Tibial nerve (tissue), 4 donors: ENCODE measurements around the gene GMIP. TPM values are rescaled to one million over a fixed set of nuclear protein-coding genes. Genes with fewer than 3 reads are reported as not detected.

Source experiments
- DNase-seq, 2 donors: peaks; one replicate each; pipeline ENCODE4 v3.0.0-alpha.2; 2019; ENCODE audit warnings: low spot score in 2 of 2
- H3K27ac ChIP-seq, 4 donors: fragments of 200-600 bp; sonication (generic) in 3 of 4; one replicate each; pipeline ENCODE4 v1.5.1; 2017 to 2019; ENCODE audit warnings: mild to moderate bottlenecking in 1 of 4
- H3K27me3 ChIP-seq, 2 donors: fragments of 200-600 bp; sonication (generic) in 1 of 2; one replicate each; pipeline versions ENCODE4 v1.5.1 to v1.6.0; 2017 to 2019
- H3K36me3 ChIP-seq, 3 donors: fragments of 200-600 bp; sonication (generic); one replicate each; pipeline ENCODE4 v1.5.1; 2018 to 2019
- H3K4me1 ChIP-seq, 4 donors: fragments of 200-600 bp; sonication (generic) in 3 of 4; one replicate each; pipeline ENCODE4 v1.5.1; 2017 to 2019
- H3K4me3 ChIP-seq, 4 donors: fragments of 200-600 bp; sonication (generic) in 3 of 4; one replicate each; pipeline ENCODE4 v1.5.1; 2017 to 2019; ENCODE audit warnings: mild to moderate bottlenecking in 1 of 4, moderate library complexity in 1 of 4
- H3K9me3 ChIP-seq, 4 donors: fragments of 200-600 bp; sonication (generic) in 3 of 4; one replicate each; pipeline ENCODE4 v1.5.1; 2017 to 2019
- CTCF ChIP-seq, 5 experiments: fragments of 200-600 bp in 3 of 5; fragments of 450-650 bp in 2 of 5; sonication (generic) in 3 of 5; IDR thresholded peaks; one replicate each; pipeline ENCODE4 v1.5.1; 2016 to 2019; ENCODE audit warnings: antibody characterized with exemption in 5 of 5, mild to moderate bottlenecking in 3 of 5, moderate library complexity in 2 of 5
- EP300 ChIP-seq, 2 donors: sonication (generic); formaldehyde crosslinking; IDR thresholded peaks; one replicate each; pipeline ENCODE4 v1.6.1; 2017; ENCODE audit warnings: antibody characterized with exemption in 2 of 2, mild to moderate bottlenecking in 1 of 2
- POLR2A ChIP-seq, 2 donors: fragments of 450-650 bp; IDR thresholded peaks; one replicate each; pipeline ENCODE4 v1.6.1; 2017; ENCODE audit warnings: antibody characterized with exemption in 2 of 2, mild to moderate bottlenecking in 2 of 2, moderate library complexity in 2 of 2
- WGBS, 2 donors: methylation state at CpG; one replicate each; pipeline ENCODE4 v1.1.5; 2018; 5-methylcytosine and 5-hydroxymethylcytosine counted together
- total RNA-seq, 4 donors: library from RNA; depleted of rRNA; stranded (reverse); fragments of >200 nt; gene quantifications; one replicate each; pipeline ENCODE4 v1.1.0, GENCODE V29; 2016

GMIP gene
- total RNA-seq, 4 donors from 2014 or later = 8.8 to 35.1 (median 15.6) TPM

- Histone ChIP-seq H3K36me3 (no peaks in the 10 kb centered on the region), H3K27ac (no peak overlapping the region), H3K27me3 (peaks cover 0 to 12% of the 10 kb centered on the region in 2 donors), H3K4me3 (no peak overlapping the region), H3K9me3 (no peaks in the 10 kb centered on the region), H3K4me1 (peaks cover 0 to 19% (median 9%) of the 10 kb centered on the region in 4 donors)
- no peak for TF ChIP-seq EP300 (IDR thresholded peaks at IDR 0.05)
- TF ChIP-seq CTCF (IDR thresholded peaks at IDR 0.05) = no peak
- no peak for TF ChIP-seq POLR2A (IDR thresholded peaks at IDR 0.05)
- WGBS, 2 donors = 93 to 94% methylated on average over 44 to 46 of the region's 48 CpGs
- no peak for DNase-seq
These were observed 16.7 kb downstream of the GMIP start for GRCh38 chr19:19626516-19627472.

- Histone ChIP-seq H3K27me3 (peaks cover 0 to 12% of the 10 kb centered on the region in 2 donors), H3K36me3 (no peaks in the 10 kb centered on the region), H3K27ac (no peak overlapping the region), H3K4me1 (peaks cover 0 to 20% (median 9%) of the 10 kb centered on the region in 4 donors), H3K4me3 (no peak overlapping the region), H3K9me3 (no peaks in the 10 kb centered on the region)
- no peak for DNase-seq
- TF ChIP-seq CTCF (IDR thresholded peaks at IDR 0.05) = no peak
- TF ChIP-seq EP300 (IDR thresholded peaks at IDR 0.05) = no peak
- no peak for TF ChIP-seq POLR2A (IDR thresholded peaks at IDR 0.05)
- WGBS, 2 donors = 88 to 90% methylated on average over 19 of the region's 19 CpGs
These were observed 19.4 kb downstream of the GMIP start for GRCh38 chr19:19624032-19624570.

GRCh38 chr19:19623383-19623782, 20.1 kb downstream of the GMIP start:
- Histone ChIP-seq H3K9me3 (no peaks in the 10 kb centered on the region), H3K4me1 (peaks cover 0 to 20% (median 4%) of the 10 kb centered on the region in 4 donors), H3K36me3 (no peaks in the 10 kb centered on the region), H3K27ac (no peak overlapping the region), H3K27me3 (peaks cover 0 to 9% of the 10 kb centered on the region in 2 donors), H3K4me3 (no peak overlapping the region)
- no peak for DNase-seq
- 83 to 84% methylated on average over 5 of the region's 5 CpGs for WGBS, 2 donors
- TF ChIP-seq POLR2A (IDR thresholded peaks at IDR 0.05) (no peak), EP300 (IDR thresholded peaks at IDR 0.05) (no peak), CTCF (IDR thresholded peaks at IDR 0.05) (no peak)

GRCh38 chr19:19619849-19620210, 23.6 kb downstream of the GMIP start:
- WGBS, 2 donors = 63 to 72% methylated on average over 7 of the region's 7 CpGs
- TF ChIP-seq EP300 (IDR thresholded peaks at IDR 0.05) = no peak
- no peak for TF ChIP-seq CTCF (IDR thresholded peaks at IDR 0.05)
- no peak for DNase-seq

More at GRCh38 chr19:19619849-19620210, 23.6 kb downstream of the GMIP start:
- Histone ChIP-seq H3K27me3 (peaks cover 0 to 9% of the 10 kb centered on the region in 2 donors), H3K27ac (no peak overlapping the region), H3K9me3 (no peaks in the 10 kb centered on the region), H3K4me1 (peaks cover 0 to 11% (median 0%) of the 10 kb centered on the region in 4 donors), H3K36me3 (no peaks in the 10 kb centered on the region), H3K4me3 (no peak overlapping the region)
